Posterior cingulate gyrus (tissue), 11 donors: ENCODE results near the gene LRRC49.
"Not testable (repeated sequence)": the region's sequence is repeated elsewhere in the genome, so short reads cannot be mapped to it uniquely, and the experiment has no call there.

Source experiments
- DNase-seq, 10 donors: peaks; one replicate each; pipeline versions ENCODE4 v3.0.0 to v3.0.0-alpha.2; 2020 to 2021; ENCODE audit warnings: mixed read lengths in 3 of 10
- intact Hi-C: fragments of 100-400 bp; cut with DNase I; formaldehyde crosslinking; loops from one replicate; pipeline ENCODE4 v1.15.1; 2023

Gene LRRC49

GRCh38 chr15:70892002-70892911, at the start of gene LRRC49, which contains the start of gene THAP10:
Gene LRRC49 (plus strand): TSS chr15:70892826. CDS start chr15:70892895, 69 bp downstream.
Gene THAP10 (minus strand): TSS chr15:70892433. CDS start chr15:70892272, 161 bp downstream.
- intact Hi-C loops: loop anchor here (2.0 to 5.0 kb wide), 2 partner anchors 37 to 550 kb away; partner anchors contain the start of gene LARP6
- peak; percentile 77 to 98 (median 89) for DNase-seq

GRCh38 chr15:70845602-70846360, 46.8 kb upstream of the LRRC49 start:
- intact Hi-C loops: no loop called here
- DNase-seq: peak in 1 of 10 donors; percentile 65

- peak in 1 of 10 donors; percentile 84 for DNase-seq
- intact Hi-C loops: no loop called here
These were observed 40.7 kb upstream of the LRRC49 start for GRCh38 chr15:70851889-70852288.

GRCh38 chr15:70852501-70853317, 39.9 kb upstream of the LRRC49 start:
- intact Hi-C loops: no loop called here
- peak in 1 of 10 donors; percentile 25 for DNase-seq

GRCh38 chr15:70853318-70853972, 39.2 kb upstream of the LRRC49 start:
- intact Hi-C loops: no loop called here
- DNase-seq: peak in 3 of 10 donors; percentile 41 to 88 (median 80)

GRCh38 chr15:70853973-70854665, 38.5 kb upstream of the LRRC49 start, which contains the start of gene LARP6:
Gene LARP6 (minus strand): TSS chr15:70854157. CDS start chr15:70854088, 69 bp downstream.
- DNase-seq: peak in 9 of 10 donors; percentile 52 to 95 (median 65)
- intact Hi-C loops: loop anchor here (2.0 kb wide), 1 partner anchor 39 kb away; the partner anchor contains the start of genes LRRC49 and THAP10

- DNase-seq: no peak
- intact Hi-C loops: loop anchor here (2.0 kb wide), 1 partner anchor 38 kb away; the partner anchor contains the start of genes LRRC49 and THAP10
These were observed 38.0 kb upstream of the LRRC49 start for GRCh38 chr15:70854666-70854976.

- DNase-seq: no peak
- intact Hi-C loops: loop anchor here (2.0 kb wide), 1 partner anchor 37 kb away; the partner anchor contains the start of genes LRRC49 and THAP10
These were observed 36.9 kb upstream of the LRRC49 start for GRCh38 chr15:70855764-70856163.

GRCh38 chr15:70856177-70856883, 36.3 kb upstream of the LRRC49 start:
- intact Hi-C loops: no loop called here
- DNase-seq: no peak

GRCh38 chr15:70856884-70857561, 35.6 kb upstream of the LRRC49 start:
- DNase-seq: peak in 2 of 10 donors; percentile 48 to 65
- intact Hi-C loops: no loop called here

- intact Hi-C loops: no loop called here
- no peak for DNase-seq
These were observed 34.9 kb upstream of the LRRC49 start for GRCh38 chr15:70857562-70858285.

GRCh38 chr15:70858614-70859321, 33.9 kb upstream of the LRRC49 start:
- DNase-seq: peak in 1 of 10 donors; percentile 53
- intact Hi-C loops: not testable (repeated sequence)

GRCh38 chr15:70859322-70859908, 33.2 kb upstream of the LRRC49 start:
- intact Hi-C loops: no loop called here
- DNase-seq: peak in 1 of 10 donors; percentile 78

GRCh38 chr15:70859998-70860397, 32.6 kb upstream of the LRRC49 start:
- intact Hi-C loops: no loop called here
- DNase-seq: peak in 1 of 10 donors; percentile 77

- intact Hi-C loops: no loop called here
- DNase-seq: peak in 3 of 10 donors; percentile 54 to 90 (median 61)
These were observed 29.0 kb upstream of the LRRC49 start for GRCh38 chr15:70863450-70864218.
